Gastrocnemius medialis (tissue), 4 donors: ENCODE results near the gene SLC2A5.

ENCODE experiments used
- CTCF ChIP-seq, 5 experiments: fragments of 450-650 bp in 3 of 5; fragments of 200-600 bp in 2 of 5; sonication (generic) in 2 of 5; IDR thresholded peaks in 4 of 5; conservative IDR thresholded peaks in 1 of 5; 1 replicate in 4 of 5; 2 replicates in 1 of 5; pipeline ENCODE4 v1.5.1; 2016 to 2019; ENCODE audit warnings: antibody characterized with exemption in 5 of 5, mild to moderate bottlenecking in 3 of 5, moderate library complexity in 3 of 5
- POLR2A ChIP-seq, 2 donors: fragments of 450-650 bp; IDR thresholded peaks; one replicate each; pipeline ENCODE4 v1.6.1; 2017; ENCODE audit warnings: antibody characterized with exemption in 2 of 2, mild to moderate bottlenecking in 2 of 2, moderate library complexity in 2 of 2

- TF ChIP-seq CTCF (IDR thresholded peaks at IDR 0.05 in 4 of 5, conservative IDR thresholded peaks at IDR 0.05 in 1 of 5) (no peak), POLR2A (IDR thresholded peaks at IDR 0.05) (no peak)
Observed at GRCh38 chr1:9111957-9112356, 42.5 kb upstream of the SLC2A5 start.
